ENCODE results near the gene EFCAB11. TPM values are rescaled to one million over a fixed set of nuclear protein-coding genes. Genes with fewer than 3 reads are reported as not detected.

Gene EFCAB11
- total and polyA plus RNA-seq, 2 donors (not counting 3 experiments of a cell fraction or from before 2014, with no cell fraction given) = 2.8 to 6.3 TPM

DNA sequence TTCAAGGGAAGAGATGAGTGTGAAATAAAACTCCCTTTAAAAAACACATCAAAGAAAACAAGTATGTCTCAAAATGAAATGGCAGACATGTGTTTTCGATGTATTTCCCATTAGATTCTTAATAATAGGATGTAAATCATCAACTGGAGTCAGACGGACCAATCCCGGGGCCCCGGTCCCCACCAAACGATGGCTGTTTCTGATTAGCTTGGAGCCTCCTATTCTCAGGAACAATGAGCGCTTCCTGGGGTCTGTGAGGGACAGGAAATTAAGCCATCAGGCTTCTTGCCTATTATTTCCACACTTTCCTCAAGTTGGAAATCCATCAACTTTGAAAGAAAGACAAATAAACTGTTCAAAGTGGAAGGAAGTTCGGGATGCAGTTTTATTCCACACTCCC lies 179.4 kb downstream of the EFCAB11 start:
- dilution Hi-C loops (cut with MboI; ENCODE audit: extremely low pct_ligation_motif_present, low sequenced_read_pairs) (no loop called here), intact Hi-C loops (cut with micrococcal nuclease) (loop anchor here (1.0 kb wide), 1 partner anchor 358 kb away; the partner anchor contains the start of gene FOXN3)
- H3K27ac ChIP-seq (ENCODE audit: insufficient read depth, low read depth, low read length) = no peak overlapping the region
- peak overlapping the region; percentile 34 for H2AFZ ChIP-seq (ENCODE audit: low read depth, low read length)
- ChIA-PET POLR2A (no interaction called here), CTCF (interaction anchor here (2.1 kb wide), 1 partner anchor 734 kb away, joined by 8 read pairs; no protein-coding TSS in a partner anchor)
- H3K4me3 ChIP-seq (replicated peaks in 1 of 3; ENCODE audit: insufficient read depth in 1 of 3, low read depth in 1 of 3, low read length in 3 of 3) = no peak overlapping the region
- FAIRE-seq = peak; percentile 76
- no peaks in the 10 kb centered on the region for H3K36me3 ChIP-seq (ENCODE audit: control insufficient read depth in 2 of 2, extremely low read depth in 1 of 2, insufficient read depth in 2 of 2, low read length in 2 of 2)
- no peaks in the 10 kb centered on the region for H3K9me3 ChIP-seq (replicated peaks; ENCODE audit: control insufficient read depth, insufficient read depth, low read length)
- no peaks in the 10 kb centered on the region for H3K27me3 ChIP-seq (ENCODE audit: control insufficient read depth in 2 of 2, insufficient read depth in 2 of 2, low read length in 2 of 2)
- H3K9ac ChIP-seq (replicated peaks; ENCODE audit: extremely low read depth, insufficient read depth, low read length) = no peak overlapping the region
- H3K9me1 ChIP-seq (replicated peaks; ENCODE audit: control insufficient read depth, extremely low read depth, insufficient read depth, low read length) = no peaks in the 10 kb centered on the region
- BruUV-seq (replicated peaks) = no TSS peak
- H3K4me2 ChIP-seq (ENCODE audit: insufficient read depth, low read length) = peak overlapping the region; percentile 42
- no peaks in the 10 kb centered on the region for H3K79me2 ChIP-seq (ENCODE audit: control insufficient read depth, insufficient read depth, low read length)
- TF ChIP-seq, protein P1, sequence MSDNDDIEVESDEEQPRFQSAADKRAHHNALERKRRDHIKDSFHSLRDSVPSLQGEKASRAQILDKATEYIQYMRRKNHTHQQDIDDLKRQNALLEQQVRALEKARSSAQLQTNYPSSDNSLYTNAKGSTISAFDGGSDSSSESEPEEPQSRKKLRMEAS (IDR thresholded peaks at IDR 0.05; ENCODE audit: insufficient read depth, insufficient read length) = no peak
- TF ChIP-seq GATA2 (IDR thresholded peaks at IDR 0.05; ENCODE audit: insufficient read depth, insufficient read length, low read depth, low read length) (peak; percentile 39), POLR2A (IDR thresholded peaks at IDR 0.05; ENCODE audit: low read depth, low read length) (no peak), POLR2AphosphoS5 (IDR thresholded peaks at IDR 0.05; ENCODE audit: insufficient read depth, low read depth, low read length) (no peak)
- TF ChIP-seq, protein P2, sequence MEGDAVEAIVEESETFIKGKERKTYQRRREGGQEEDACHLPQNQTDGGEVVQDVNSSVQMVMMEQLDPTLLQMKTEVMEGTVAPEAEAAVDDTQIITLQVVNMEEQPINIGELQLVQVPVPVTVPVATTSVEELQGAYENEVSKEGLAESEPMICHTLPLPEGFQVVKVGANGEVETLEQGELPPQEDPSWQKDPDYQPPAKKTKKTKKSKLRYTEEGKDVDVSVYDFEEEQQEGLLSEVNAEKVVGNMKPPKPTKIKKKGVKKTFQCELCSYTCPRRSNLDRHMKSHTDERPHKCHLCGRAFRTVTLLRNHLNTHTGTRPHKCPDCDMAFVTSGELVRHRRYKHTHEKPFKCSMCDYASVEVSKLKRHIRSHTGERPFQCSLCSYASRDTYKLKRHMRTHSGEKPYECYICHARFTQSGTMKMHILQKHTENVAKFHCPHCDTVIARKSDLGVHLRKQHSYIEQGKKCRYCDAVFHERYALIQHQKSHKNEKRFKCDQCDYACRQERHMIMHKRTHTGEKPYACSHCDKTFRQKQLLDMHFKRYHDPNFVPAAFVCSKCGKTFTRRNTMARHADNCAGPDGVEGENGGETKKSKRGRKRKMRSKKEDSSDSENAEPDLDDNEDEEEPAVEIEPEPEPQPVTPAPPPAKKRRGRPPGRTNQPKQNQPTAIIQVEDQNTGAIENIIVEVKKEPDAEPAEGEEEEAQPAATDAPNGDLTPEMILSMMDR (IDR thresholded peaks at IDR 0.05; ENCODE audit: extremely low read depth in 1 of 2, insufficient read depth in 1 of 2, low read depth in 1 of 2, low read length in 2 of 2) = no peak
- no peaks in the 10 kb centered on the region for H4K20me1 ChIP-seq (replicated peaks; ENCODE audit: control insufficient read depth, extremely low read depth, insufficient read depth, low read length)
- H3K4me1 ChIP-seq (ENCODE audit: control insufficient read depth, extremely low read depth, insufficient read depth, low read length) = peaks cover 34% of the 10 kb centered on the region
- DNase-seq (ENCODE audit: low read depth, low spot score) = peak; percentile 63

Measured in endothelial cell of umbilical vein (primary cell).